GM12891 (cell line): ENCODE measurements around the gene SLC35F6.

Experiments
- POLR2A ChIP-seq: IDR thresholded peaks from 2 replicates; pipeline ENCODE4 v1.6.1; 2011; ENCODE audit warnings: low read depth, low read length, control low read depth
- POLR2AphosphoS5 ChIP-seq: IDR thresholded peaks from 2 replicates; pipeline ENCODE4 v1.6.1; 2011; ENCODE audit warnings: low read depth, low read length, control low read depth
- TAF1 ChIP-seq: IDR thresholded peaks from 2 replicates; pipeline ENCODE4 v1.6.1; 2011; ENCODE audit warnings: low read depth, low read length, control low read depth

- TF ChIP-seq POLR2A: no peak
- no peak for TF ChIP-seq POLR2AphosphoS5
- no peak for TF ChIP-seq TAF1
Measured at GRCh38 chr2:26784570-26785234, 20.6 kb downstream of the SLC35F6 start.
